Stimulated activated CD8-positive, alpha-beta memory T cell treated with anti-CD3 and anti-CD28 coated beads, Interleukin-15, amount 100 ng/mL, for 1 hour (primary cell): ENCODE data around the gene DBNDD1.
"Not testable (repeated sequence)": the region's sequence is repeated elsewhere in the genome, so short reads cannot be mapped to it uniquely, and the experiment has no call there.

ENCODE experiments used
- DNase-seq: peaks from one replicate; pipeline ENCODE4 v3.0.0-alpha.2; 2020; ENCODE audit warnings: low read depth

DBNDD1 gene

GRCh38 chr16:90011908-90012501 lies 7.3 kb downstream of the DBNDD1 start:
- DNase-seq, result no peak

GRCh38 chr16:90011508-90011819 lies 7.8 kb downstream of the DBNDD1 start:
- no peak for DNase-seq

- no peak for DNase-seq
Observed at GRCh38 chr16:90010676-90011507, 8.4 kb downstream of the DBNDD1 start.

GRCh38 chr16:90009172-90009899 lies 9.9 kb downstream of the DBNDD1 start:
- no peak for DNase-seq

- DNase-seq, result no peak
Observed at GRCh38 chr16:90008708-90009145, 10.5 kb downstream of the DBNDD1 start.

GRCh38 chr16:90007635-90008234 lies 11.5 kb downstream of the DBNDD1 start:
- not testable (repeated sequence) for DNase-seq

GRCh38 chr16:90007015-90007414 lies 12.2 kb downstream of the DBNDD1 start:
- no peak for DNase-seq

- DNase-seq, result no peak
Observed at GRCh38 chr16:90005956-90006663, 13.1 kb downstream of the DBNDD1 start.

- DNase-seq, result no peak
Observed at GRCh38 chr16:90004577-90004976, 14.7 kb downstream of the DBNDD1 start.

GRCh38 chr16:90002759-90003158 lies 16.5 kb downstream of the DBNDD1 start:
- no peak for DNase-seq

- no peak for DNase-seq
Observed at GRCh38 chr16:90001761-90002503, 17.3 kb downstream of the DBNDD1 start.

- DNase-seq, result no peak
Observed at GRCh38 chr16:90000733-90001427, 18.4 kb downstream of the DBNDD1 start.

GRCh38 chr16:89999831-90000574 lies 19.3 kb downstream of the DBNDD1 start:
- DNase-seq, result no peak

- no peak for DNase-seq
Observed at GRCh38 chr16:89996178-89996489, 23.1 kb downstream of the DBNDD1 start.

- peak; percentile 7 for DNase-seq
Observed at GRCh38 chr16:89995475-89996177, 23.6 kb downstream of the DBNDD1 start.

GRCh38 chr16:89994721-89995474 lies 24.4 kb downstream of the DBNDD1 start:
- DNase-seq, result peak; percentile 11

GRCh38 chr16:89994389-89994720 lies 24.9 kb downstream of the DBNDD1 start:
- no peak for DNase-seq

- no peak for DNase-seq
Observed at GRCh38 chr16:89993971-89994370, 25.3 kb downstream of the DBNDD1 start.

GRCh38 chr16:89993377-89993776 lies 25.9 kb downstream of the DBNDD1 start:
- DNase-seq, result no peak
